K562 (cell line): Measurements from ENCODE around the gene NDUFS6. TPM values are rescaled to one million over a fixed set of nuclear protein-coding genes. Genes with fewer than 3 reads are reported as not detected.

ENCODE experiments used
- polyA plus RNA-seq, 8 experiments: library from polyadenylated mRNA; depleted of rRNA in 4 of 8; stranded (reverse) in 5 of 8; unstranded in 3 of 8; fragments of >200 nt; fragmentation: Nextera tagmentation in 2 of 8; fragmentation: Illumina TruSeq in 1 of 8; extraction: Ambion mirVana in 2 of 8; extraction: Trizol in 1 of 8; gene quantifications; 2 replicates each; pipeline versions ENCODE4 v1.2.1 to v1.2.3, GENCODE V29; 2011 to 2014; ENCODE audit warnings: inconsistent platforms in 1 of 8, missing spikeins in 1 of 8
- total RNA-seq, 7 experiments: library from RNA; depleted of rRNA in 6 of 7; stranded (reverse); fragments of >200 nt in 6 of 7; fragmentation: Illumina TruSeq in 2 of 7; extraction: Trizol in 2 of 7; gene quantifications; 2 replicates each; pipeline versions ENCODE4 v1.2.1 to v1.2.3, GENCODE V29; 2011 to 2021; ENCODE audit warnings: low replicate concordance in 1 of 7

Gene NDUFS6
- total and polyA plus RNA-seq, 9 of the 15 experiments (the other 6 are each of a cell fraction or from before 2014, with no cell fraction given): 36.1 to 291 (median 77.0) TPM

Other genes with a start within 250 kb of the NDUFS6 start
- 120 and 124 TPM in 2 replicates for gene MRPL36, start 1.6 kb upstream of the NDUFS6 start, total RNA-seq (2014; rRNA removed)
- gene MRPL36, start 1.6 kb upstream of the NDUFS6 start, total RNA-seq (2014; rRNA removed; fragmentation: Illumina TruSeq; extraction: Trizol): 78.3 and 79.2 TPM in 2 replicates
- 98.6 and 111 TPM in 2 replicates for gene MRPL36, start 1.6 kb upstream of the NDUFS6 start, total RNA-seq (2015; rRNA removed; fragmentation: Illumina TruSeq; extraction: Trizol)
- 99.7 and 108 TPM in 2 replicates for gene MRPL36, start 1.6 kb upstream of the NDUFS6 start, total RNA-seq (2021)
- gene MRPL36, start 1.6 kb upstream of the NDUFS6 start, polyA plus RNA-seq (2011; rRNA removed): 126 and 153 TPM in 2 replicates
- gene MRPL36, start 1.6 kb upstream of the NDUFS6 start, polyA plus RNA-seq (2014; fragmentation: Illumina TruSeq; extraction: Trizol): 120 and 123 TPM in 2 replicates
- 100 to 1,000 TPM; 550 to 557 TPM for gene MRPL36, start 1.6 kb upstream of the NDUFS6 start, polyA plus RNA-seq (2014; fragmentation: Nextera tagmentation; extraction: Ambion mirVana)
- 184 and 199 TPM in 2 replicates for gene MRPL36, start 1.6 kb upstream of the NDUFS6 start, polyA plus RNA-seq (2014; rRNA removed)
- not detected in 2 replicates for gene IRX4, start 81.5 kb downstream of the NDUFS6 start, total RNA-seq (2014; rRNA removed)
- gene IRX4, start 81.5 kb downstream of the NDUFS6 start, total RNA-seq (2014; rRNA removed; fragmentation: Illumina TruSeq; extraction: Trizol): not detected in 2 replicates
- gene IRX4, start 81.5 kb downstream of the NDUFS6 start, total RNA-seq (2015; rRNA removed; fragmentation: Illumina TruSeq; extraction: Trizol): not detected in 2 replicates
- not detected in 2 replicates for gene IRX4, start 81.5 kb downstream of the NDUFS6 start, total RNA-seq (2021)
- not detected in 2 replicates for gene IRX4, start 81.5 kb downstream of the NDUFS6 start, polyA plus RNA-seq (2011; rRNA removed)
- gene IRX4, start 81.5 kb downstream of the NDUFS6 start, polyA plus RNA-seq (2014; fragmentation: Illumina TruSeq; extraction: Trizol): not detected in 2 replicates
- not detected for gene IRX4, start 81.5 kb downstream of the NDUFS6 start, polyA plus RNA-seq (2014; fragmentation: Nextera tagmentation; extraction: Ambion mirVana)
- gene IRX4, start 81.5 kb downstream of the NDUFS6 start, polyA plus RNA-seq (2014; rRNA removed): not detected in 2 replicates